GM21528 (cell line): ENCODE data around the gene RYR2.

Experiments used
- ATAC-seq: cut with Tn5 transposase; IDR thresholded peaks from one replicate; pipeline ENCODE4 v1.9.1; 2021; ENCODE audit warnings: mild to moderate bottlenecking, moderate library complexity; ENCODE audit not compliant: unreplicated experiment, low FRiP score

Gene RYR2

GRCh38 chr1:237398751-237399150 is 356.8 kb downstream of the RYR2 start:
- ATAC-seq: no peak

GRCh38 chr1:237405912-237406311 is 363.9 kb downstream of the RYR2 start:
- no peak for ATAC-seq

GRCh38 chr1:237411621-237412020 is 369.6 kb downstream of the RYR2 start:
- ATAC-seq: no peak

DNA sequence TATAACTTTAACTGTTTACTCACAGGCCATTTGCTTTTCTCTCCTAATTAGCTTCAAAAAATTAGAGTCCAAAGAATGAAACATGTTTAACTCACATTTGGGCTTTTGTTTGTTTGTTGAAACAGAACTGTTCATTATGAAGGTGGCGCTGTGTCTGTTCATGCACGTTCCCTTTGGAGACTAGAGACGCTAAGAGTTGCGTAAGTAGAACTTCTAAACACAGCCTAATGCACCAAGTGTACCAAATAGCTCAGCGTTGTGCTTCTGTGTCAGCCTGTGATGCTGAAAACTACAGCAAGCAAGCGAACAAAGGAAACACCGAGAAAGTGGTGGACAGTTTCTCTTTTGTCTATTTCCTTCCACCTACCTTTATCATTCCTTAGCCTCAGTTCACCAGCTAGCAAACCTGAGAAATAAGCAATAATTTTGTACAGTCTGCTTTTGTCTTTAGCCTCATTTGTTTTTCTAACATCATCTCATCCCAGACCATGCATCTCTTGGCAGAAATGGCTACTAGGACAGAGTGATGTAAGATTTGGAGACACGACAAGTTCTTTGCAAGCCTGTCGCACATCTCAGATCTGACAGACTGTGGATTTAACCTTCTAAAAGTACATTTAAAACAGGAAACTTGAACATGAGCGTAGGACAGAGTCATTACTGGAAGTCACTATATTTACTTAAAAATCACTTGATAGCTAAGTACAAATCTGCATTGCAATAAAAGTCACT is 375.1 kb downstream of the RYR2 start:
- ATAC-seq: no peak

- ATAC-seq: no peak
These were observed 386.8 kb downstream of the RYR2 start for GRCh38 chr1:237428809-237429208.

GRCh38 chr1:237429252-237429651 is 387.3 kb downstream of the RYR2 start:
- no peak for ATAC-seq

DNA sequence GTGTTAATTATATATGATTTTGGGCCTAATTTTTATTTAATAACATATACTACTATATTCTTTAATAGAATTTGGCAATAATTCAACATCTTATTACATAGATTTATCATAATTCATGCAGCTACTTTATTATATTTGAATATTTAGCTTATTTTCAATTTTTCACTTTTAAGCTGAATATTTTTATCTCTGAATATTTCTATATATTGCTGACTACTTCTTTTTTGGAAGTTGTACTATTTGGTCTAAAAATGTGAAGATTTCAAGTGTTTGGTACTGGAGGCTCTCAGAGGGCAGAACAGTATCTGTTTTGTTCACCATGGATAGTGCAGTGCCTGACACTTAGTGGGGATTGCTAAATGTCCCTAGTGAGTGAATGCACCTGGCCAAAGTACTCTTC is 389.5 kb downstream of the RYR2 start:
- ATAC-seq: no peak

DNA sequence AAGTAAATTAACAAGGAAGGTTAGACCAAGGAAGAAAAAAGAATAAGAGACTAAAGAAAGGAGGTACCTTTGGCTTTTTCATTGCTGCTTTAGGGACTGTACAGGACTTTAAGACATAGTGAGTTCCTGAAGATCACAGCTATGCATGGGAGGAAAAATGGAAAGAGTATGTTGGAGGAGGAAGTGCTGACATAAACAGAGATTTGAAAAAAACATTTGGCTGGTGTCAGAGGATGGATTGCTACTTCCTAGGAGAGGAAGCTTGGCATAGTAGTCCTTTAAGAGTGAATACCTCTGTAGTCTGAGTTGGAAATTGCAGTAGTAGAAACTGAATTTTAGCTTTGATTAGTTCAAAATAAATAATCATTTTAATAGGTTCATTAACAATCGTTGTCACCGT is 398.4 kb downstream of the RYR2 start:
- ATAC-seq: no peak

- ATAC-seq: no peak
These were observed 402.3 kb downstream of the RYR2 start for GRCh38 chr1:237444120-237444790.

DNA sequence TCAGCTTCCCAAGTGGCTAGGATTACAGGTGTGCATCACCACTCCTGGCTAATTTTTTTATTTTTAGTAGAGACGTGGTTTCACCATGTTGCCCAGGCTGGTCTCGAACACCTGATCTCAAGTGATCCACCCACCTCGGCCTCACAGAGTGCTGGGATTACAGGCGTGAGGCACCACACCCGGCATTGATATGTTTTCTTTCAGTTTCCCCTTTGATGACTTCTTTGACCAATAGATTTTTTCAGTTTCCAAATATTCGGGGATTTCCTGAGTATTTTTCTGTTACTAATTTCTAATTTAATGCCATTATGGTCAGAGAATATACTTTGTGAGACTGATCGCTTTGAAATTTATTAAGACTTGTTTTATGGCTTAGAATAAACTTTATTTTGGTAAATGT is 406.1 kb downstream of the RYR2 start:
- ATAC-seq: no peak

DNA sequence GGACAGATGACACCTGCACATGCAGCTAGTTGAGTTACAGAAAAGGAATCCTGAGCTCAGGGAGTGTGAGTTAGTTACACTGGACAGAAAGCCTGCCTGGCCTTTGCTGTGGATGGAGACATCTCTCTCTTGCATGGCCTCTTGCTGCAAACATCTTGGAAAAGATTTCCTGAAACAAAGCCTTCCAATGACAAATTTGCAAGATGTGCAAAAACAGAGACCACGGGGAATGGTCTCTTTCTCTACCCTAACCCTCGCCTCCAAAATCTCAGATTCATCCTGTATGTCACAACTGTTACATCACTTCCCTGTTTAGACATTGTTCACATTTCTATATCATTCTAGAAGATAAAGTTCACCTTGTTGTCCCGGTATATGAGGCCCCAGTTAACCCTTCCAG is 415.6 kb downstream of the RYR2 start:
- no peak for ATAC-seq

DNA sequence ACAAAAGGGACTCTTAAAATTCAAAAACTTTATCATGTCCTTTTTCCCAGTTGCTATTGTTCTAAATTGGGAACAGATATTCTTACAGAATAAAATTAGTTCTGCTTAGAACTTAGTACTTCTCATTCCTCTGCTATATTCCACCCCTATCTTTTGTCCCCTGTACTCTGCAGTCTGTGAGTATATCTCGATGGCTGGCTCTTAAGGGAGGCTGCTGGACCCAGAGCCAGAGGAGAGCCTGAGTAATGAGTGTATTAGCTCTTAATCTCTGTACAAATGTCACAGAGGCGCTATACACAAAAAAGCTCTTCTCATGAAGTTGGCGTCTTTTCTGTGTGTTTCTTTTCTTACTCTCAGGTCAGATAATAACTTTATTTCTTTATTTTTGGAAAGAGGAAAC is 425.3 kb downstream of the RYR2 start:
- ATAC-seq: no peak

DNA sequence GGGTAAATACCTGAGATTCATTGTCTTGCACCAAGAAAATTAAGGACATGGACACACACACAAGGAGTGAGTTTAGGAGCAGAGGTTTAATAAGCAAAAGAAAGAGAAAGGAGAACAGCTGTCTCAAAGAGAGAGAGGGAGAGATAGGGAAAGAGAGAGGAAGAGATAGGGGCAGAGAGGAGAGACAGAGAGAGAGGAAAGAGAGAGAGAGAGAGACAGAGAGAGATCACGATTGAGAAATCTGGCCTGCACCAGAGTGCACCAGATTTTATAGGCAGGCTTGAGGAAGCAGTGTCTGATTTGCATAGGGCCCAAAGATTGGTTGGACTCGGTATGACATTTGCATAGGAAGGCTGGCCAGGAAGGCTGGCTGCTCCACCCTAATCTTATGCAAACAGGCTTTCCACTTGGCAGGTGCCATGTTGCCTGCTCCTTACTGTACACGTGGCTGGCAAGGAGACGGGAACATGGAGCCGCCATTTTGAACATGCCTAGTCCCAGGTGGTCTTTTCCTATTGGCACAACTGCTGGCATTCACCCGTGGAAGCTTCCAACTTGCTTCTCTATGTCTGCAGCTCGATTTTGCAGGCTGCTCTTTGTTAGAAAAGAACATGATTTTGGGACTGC is 428.8 kb downstream of the RYR2 start:
- ATAC-seq: no peak

DNA sequence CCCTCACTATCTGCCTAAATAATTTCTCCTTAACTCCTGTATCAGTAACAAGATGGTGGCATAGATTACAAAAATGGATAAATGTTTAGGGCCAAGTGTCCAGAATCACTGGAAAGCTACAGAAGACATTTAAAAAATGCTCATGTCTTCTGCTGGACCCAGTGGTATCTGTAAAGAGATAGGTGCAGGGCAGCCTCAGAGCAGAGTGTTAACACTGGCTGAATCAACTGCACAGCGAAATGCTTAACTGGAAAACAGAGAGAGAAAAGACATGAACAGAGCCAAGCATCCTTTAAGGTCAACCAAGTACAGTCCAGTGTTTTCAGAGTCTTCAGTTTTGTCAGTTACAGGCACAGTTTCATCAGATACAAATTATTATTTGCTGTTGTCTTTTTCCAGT is 429.4 kb downstream of the RYR2 start:
- no peak for ATAC-seq

- ATAC-seq: no peak
These were observed 430.0 kb downstream of the RYR2 start for GRCh38 chr1:237471956-237472355.

GRCh38 chr1:237473854-237474253 is 431.9 kb downstream of the RYR2 start:
- ATAC-seq: no peak

DNA sequence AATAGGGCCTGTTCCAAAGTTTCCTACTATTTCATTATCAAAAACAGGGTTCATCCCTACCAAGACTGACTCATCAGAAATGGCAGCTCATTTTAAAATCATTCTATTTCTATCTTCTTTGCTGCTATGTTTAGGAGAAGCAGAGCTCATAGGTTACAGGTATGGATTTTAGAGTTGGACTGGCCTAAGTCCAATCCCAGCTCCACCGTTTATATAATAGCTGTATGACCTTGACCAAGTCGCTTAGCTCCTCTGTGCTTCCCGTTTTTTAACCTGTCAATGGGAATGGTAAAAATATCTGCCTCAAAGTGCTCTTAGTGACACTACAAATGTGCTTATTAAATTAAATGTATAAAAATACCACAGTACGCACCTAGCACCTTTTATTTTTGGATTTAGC is 436.1 kb downstream of the RYR2 start:
- ATAC-seq: no peak

GRCh38 chr1:237478842-237479241 is 436.9 kb downstream of the RYR2 start:
- no peak for ATAC-seq

DNA sequence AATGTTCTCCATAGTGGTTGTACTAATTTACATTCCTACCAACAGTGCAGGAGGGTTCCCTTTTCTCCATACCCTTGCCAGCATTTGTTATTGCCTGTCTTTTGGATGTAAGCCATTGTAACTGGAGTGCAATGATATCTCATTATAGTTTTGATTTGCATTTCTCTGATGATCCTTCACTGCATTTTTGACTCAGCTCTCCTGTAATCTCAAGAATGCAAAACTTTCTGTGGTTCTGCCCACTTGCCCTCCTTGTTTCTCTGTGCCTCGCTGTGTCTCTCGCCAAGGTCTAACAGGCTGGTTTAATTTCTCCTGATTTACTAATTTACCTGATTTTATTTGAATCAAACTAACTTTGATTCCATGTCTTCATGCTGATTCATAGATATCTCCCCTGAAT is 440.8 kb downstream of the RYR2 start:
- no peak for ATAC-seq

DNA sequence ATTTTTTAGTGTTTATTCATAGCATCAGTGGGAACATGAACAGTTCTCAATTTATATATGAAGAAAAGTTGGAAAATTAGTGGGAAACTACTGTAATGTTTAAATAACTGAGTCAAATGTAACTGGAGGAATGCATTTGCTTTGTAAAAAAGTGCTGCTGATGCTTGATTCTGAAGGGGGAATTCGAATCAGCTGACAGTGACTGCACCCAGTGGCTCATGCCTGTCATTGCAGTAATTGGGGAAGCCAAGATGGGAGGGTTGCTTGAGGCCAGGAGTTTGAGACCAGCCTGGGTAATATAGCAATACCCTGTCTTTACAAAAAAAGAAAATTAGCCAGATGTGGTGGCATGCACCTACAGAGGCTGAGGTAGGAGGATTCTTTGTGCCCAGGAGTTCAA is 450.4 kb downstream of the RYR2 start:
- ATAC-seq: no peak

DNA sequence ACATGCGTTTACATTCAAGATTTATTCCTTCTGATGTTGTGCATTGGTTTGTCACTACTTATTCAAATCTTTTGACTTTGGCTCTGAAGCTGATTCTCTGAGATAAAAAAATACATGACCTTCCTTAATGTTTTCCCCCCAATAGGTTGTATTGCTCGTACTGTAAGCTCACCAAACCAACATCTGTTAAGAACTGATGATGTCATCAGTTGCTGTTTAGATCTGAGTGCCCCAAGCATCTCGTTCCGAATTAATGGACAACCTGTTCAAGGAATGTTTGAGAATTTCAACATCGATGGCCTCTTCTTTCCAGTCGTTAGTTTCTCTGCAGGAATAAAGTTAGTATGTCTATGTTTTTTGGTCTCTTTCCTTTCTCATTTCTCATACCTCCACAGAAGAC is 458.6 kb downstream of the RYR2 start:
- ATAC-seq: no peak

- ATAC-seq: no peak
These were observed 461.3 kb downstream of the RYR2 start for GRCh38 chr1:237503292-237503691.
